Measurements from ENCODE around the gene STK31.

GRCh38 chr7:23662124-23662983 is 47.7 kb upstream of the STK31 start:
- TF ChIP-seq KLF16 (tag by site-specific recombination; IDR thresholded peaks at IDR 0.05) (no peak), ZNF704 (tag by site-specific recombination; IDR thresholded peaks at IDR 0.05) (no peak), CTCF (tag by site-specific recombination; IDR thresholded peaks at IDR 0.05) (no peak), ZNF184 (tag by site-specific recombination; IDR thresholded peaks at IDR 0.05) (no peak), ZNF513 (tag by site-specific recombination; IDR thresholded peaks at IDR 0.05) (no peak), ZNF501 (tag by site-specific recombination; IDR thresholded peaks at IDR 0.05) (no peak), ZSCAN18 (tag by site-specific recombination; IDR thresholded peaks at IDR 0.05) (no peak), BCL11B (tag by site-specific recombination; IDR thresholded peaks at IDR 0.05; ENCODE audit: low read depth) (no peak), ZNF10 (tag by site-specific recombination; IDR thresholded peaks at IDR 0.05) (no peak), ZNF561 (tag by site-specific recombination; IDR thresholded peaks at IDR 0.05; ENCODE audit: borderline replicate concordance) (no peak), ZNF560 (tag by site-specific recombination; IDR thresholded peaks at IDR 0.05; ENCODE audit: borderline replicate concordance) (no peak)

Measured in HEK293 (cell line).